Stimulated activated CD4-positive, alpha-beta T cell treated with anti-CD3 and anti-CD28 coated beads, TNF-alpha, amount 100 ng/mL, for 1 hour (primary cell): Measurements from ENCODE around the gene SCARB2.

Experiments used
- DNase-seq, 3 donors: peaks; one replicate each; pipeline ENCODE4 v3.0.0-alpha.2; 2020; ENCODE audit warnings: low read depth in 3 of 3, low spot score in 1 of 3

Gene SCARB2

GRCh38 chr4:76199664-76200211 is 13.9 kb downstream of the SCARB2 start:
- DNase-seq, result no peak

- no peak for DNase-seq
Measured at GRCh38 chr4:76198411-76199237, 15.0 kb downstream of the SCARB2 start.

DNA sequence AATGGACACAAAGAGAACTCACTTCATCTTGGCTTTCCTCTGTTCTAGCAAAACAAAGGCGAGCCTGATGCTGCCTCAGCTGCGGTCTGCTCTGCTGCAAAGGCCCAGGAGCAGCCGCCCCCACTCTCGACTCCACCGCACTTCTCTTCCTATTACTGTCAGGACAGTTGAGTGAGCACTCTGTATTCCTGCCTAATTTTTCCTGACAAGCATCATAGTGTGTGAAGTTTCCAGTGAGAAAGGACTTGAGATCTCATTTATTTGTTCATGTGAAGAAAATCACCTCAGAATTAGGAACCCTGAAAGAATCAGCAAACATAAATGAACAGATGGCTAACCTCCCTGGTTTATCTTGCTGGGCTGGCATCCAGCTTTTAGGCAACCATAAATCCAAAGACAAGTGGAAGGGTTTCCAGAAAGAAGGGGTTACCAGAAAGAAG is 15.6 kb downstream of the SCARB2 start:
- DNase-seq, result no peak

DNA sequence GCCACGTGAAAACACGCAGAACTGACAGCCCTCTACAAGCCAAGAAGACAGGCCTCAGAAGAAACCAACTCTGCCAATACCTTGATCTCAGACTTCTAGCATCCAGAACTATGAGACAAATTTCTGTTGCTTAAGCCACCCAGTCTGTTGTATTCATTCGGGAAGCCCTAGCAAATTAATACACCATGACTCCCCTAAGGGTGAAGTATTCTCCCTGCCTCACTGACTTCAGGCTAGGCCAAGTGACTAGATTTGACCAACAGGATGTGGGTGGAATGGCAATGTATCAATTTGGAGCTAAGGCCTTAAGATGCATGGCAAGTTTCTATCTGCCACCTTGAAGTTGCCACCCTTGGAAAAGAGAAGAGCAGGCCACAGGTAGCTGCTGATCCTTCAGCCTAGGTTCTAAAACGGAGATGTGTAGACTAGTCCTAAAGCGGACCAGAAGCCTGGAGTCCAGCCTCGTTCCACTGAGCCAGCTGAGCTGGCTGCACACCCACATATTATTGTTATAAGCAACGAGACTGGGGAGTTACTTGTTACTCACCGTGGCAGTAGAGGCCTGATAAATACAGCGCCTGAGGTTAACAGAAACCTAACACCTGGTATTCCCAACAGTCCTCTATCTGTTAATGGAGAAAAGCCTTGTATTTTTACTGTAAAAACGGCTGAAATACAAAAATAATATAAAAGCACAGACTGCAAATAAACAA is 16.4 kb downstream of the SCARB2 start:
- no peak for DNase-seq

- DNase-seq, result no peak
Measured at GRCh38 chr4:76196376-76196775, 17.2 kb downstream of the SCARB2 start.

GRCh38 chr4:76195326-76195725 is 18.3 kb downstream of the SCARB2 start:
- DNase-seq, result no peak

DNA sequence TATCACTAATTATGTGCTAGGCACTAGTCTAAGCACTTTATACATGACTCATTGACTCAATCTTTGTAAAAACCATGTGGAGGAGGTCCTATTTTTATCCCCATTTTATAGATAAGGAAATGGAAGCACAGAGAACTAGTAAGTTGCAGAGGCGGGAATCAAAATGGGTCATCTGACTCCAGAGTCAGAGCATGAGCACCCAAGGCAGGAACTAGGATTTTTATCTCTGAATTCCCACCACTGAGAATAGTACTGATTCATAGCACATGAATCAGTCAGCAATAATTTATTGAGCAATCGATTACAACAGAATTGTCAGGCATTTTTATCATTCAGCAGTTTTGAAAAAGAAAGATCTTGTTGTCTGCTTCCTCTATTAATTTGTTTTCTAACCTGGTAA is 19.3 kb downstream of the SCARB2 start:
- DNase-seq, result no peak

GRCh38 chr4:76192236-76192635 is 21.4 kb downstream of the SCARB2 start:
- no peak for DNase-seq

- DNase-seq, result no peak
Measured at GRCh38 chr4:76188557-76188956, 25.1 kb downstream of the SCARB2 start.

DNA sequence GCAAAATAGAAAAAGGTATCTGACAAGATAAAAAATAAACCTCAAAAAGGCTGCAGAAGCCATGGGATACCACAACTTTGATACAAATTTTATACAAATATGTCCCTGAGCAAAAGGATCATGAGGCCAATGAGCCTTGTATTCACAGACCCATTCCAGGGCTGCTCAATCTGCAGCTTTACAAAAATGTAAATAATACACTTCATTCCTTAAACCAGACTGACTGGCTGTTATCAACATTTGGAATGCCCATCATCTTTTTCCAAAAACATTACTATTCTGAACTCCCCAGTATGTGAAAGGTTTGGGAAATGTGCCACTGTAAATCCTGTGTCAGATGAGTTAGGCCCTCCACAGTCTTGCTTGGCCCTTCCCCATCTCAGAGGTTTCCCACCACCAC is 25.5 kb downstream of the SCARB2 start:
- no peak for DNase-seq

DNA sequence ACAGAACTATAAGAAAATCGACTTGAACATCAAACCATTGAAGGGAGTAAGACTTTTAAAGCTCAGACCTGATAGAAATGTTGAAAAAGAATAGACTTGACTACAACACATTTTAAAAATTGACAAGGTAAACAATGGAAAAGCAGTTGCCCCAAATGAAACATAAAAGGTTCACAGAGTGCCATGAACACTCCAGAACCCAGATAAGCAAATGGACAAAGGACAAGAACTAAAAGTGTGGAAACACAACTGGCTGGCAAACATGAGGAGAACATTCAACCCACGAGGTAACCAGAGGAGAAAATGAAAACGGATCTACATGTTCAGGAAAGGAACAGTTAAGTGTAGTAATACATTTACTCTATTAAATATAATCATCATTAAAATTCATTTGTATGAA is 26.5 kb downstream of the SCARB2 start:
- DNase-seq, result no peak

- DNase-seq, result no peak
Measured at GRCh38 chr4:76182463-76182862, 31.2 kb downstream of the SCARB2 start.

DNA sequence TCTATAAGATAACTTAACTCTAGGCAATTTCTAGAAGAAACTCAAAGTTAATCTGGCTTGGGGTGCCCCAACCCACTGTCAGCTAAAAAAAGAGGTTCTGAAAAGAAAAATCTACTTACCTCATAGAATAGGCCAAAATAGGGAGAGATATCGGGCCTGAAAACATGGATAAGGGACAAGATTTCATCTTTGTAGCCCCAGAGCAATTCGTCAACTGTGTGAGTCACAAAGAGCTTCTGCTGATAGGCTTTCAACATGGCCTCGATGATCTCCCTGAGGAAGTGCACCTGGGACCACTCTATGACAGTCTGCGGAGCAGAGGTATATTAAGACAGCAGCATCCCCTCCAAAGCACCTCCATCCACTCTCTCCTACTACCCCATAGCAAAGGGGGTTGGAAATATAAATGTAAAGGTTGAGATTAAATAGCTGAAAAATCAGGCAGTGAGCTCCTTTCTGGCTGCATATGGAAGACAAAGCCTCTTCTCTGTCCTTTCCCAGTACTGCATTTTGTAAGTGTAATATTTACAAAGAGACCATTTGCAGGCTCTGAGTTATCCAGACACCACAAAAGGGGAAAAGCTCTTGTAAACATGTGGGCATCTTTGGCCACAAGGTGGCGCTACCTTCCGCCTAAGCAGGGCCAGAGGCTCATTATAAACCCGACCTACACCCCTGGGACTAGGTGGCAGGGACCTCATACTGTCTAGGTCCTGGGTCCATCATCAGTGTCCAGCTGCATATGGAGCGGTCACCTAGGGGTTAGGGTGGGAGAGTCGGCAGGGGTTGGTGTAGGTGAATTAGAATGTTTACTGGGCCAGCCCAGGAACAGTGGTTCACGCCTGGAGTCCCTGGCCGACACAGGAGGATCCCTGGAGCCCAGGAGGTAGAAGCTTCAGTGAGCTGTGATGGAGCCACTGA is 34.0 kb downstream of the SCARB2 start:
- peak; percentile 57 to 76 (median 63) for DNase-seq

GRCh38 chr4:76178296-76178695 is 35.3 kb downstream of the SCARB2 start:
- DNase-seq, result no peak

GRCh38 chr4:76177709-76178108 is 35.9 kb downstream of the SCARB2 start:
- DNase-seq, result no peak

DNA sequence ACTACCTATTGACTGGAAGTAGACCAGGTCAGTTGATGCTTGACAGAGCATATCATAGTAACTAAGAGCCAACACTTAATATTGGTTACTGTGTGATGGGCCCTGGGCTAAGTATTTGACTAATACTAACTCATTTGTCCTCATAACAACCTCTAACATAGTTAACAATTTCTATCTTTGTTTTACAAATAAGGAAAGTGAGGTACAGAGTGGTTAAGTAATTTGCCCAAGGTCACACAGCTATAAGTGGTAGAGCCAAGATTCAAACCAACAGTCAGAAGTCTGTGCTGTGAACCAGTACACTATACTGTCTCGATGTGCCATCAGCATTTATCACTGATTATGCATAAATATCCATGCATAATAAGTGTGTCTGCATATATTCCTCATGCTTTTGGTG is 38.3 kb downstream of the SCARB2 start:
- no peak for DNase-seq

GRCh38 chr4:76174216-76174615 is 39.4 kb downstream of the SCARB2 start:
- DNase-seq, result no peak

DNA sequence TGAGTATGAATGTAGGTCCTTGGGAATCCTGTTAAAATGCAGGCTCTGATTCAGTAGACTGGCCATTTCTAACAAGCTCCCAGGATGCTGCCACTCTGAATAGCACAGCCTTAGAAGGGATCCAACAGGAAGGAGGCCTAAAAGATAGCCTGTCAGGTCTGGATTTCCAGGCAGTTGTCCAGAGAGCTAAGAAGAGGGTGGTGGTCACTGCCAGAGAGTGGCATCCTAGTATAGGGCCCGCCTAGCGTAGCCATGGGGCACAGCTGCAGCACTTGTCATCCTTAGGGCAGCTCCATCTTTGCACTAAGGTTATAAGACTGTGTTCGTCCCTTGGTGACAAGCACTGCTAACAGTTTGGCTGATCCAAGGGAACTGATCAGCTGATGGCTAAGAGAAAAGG is 44.9 kb downstream of the SCARB2 start:
- no peak for DNase-seq

DNA sequence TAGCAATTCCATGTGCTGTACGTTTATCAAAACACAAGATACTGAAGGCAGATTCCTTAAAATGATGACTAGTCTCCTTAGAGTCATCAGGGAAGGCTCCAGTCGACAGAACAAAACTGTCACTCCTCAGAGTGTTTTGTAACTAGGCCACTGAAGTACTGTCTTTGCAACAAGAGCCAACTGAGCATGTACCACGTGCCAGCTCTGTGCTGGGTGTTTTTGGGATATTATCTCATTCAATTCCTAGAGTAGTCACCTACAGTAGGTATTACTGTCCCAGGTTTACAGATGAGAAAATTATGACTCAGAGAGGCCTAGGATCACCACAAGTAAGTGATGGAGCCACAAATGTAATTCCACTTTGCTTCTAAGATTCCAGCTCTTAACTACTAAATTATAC is 47.1 kb downstream of the SCARB2 start:
- no peak for DNase-seq

- DNase-seq, result no peak
Measured at GRCh38 chr4:76160355-76160754, 53.3 kb downstream of the SCARB2 start.

- no peak for DNase-seq
Measured at GRCh38 chr4:76156635-76157034, 57.0 kb downstream of the SCARB2 start.
